DOHH2 (cell line): ENCODE data around the gene BRDT.

Experiments
- H3F3A ChIP-seq: fragments of 200-600 bp; sonication (generic), shearing (Covaris generic); 2 replicates; pipeline ENCODE4 v1.6.0; 2016; ENCODE audit warnings: antibody characterized with exemption, mild to moderate bottlenecking; ENCODE audit not compliant: control insufficient read depth, insufficient read depth
- H3K27ac ChIP-seq: fragments of 200-600 bp; sonication (generic); 2 replicates; pipeline ENCODE4 v1.5.1; 2014; ENCODE audit warnings: low read depth, mild to moderate bottlenecking, low read length, moderate library complexity
- H3K27me3 ChIP-seq: fragments of 200-600 bp; sonication (generic); 2 replicates; pipeline ENCODE4 v1.6.1; 2014; ENCODE audit warnings: mild to moderate bottlenecking, low read length, mixed read lengths; ENCODE audit not compliant: control insufficient read depth
- H3K36me3 ChIP-seq: fragments of 200-600 bp; sonication (generic); 2 replicates; pipeline ENCODE4 v1.6.1; 2014; ENCODE audit warnings: mild to moderate bottlenecking, low read length, moderate library complexity, mixed read lengths; ENCODE audit not compliant: control insufficient read depth
- H3K4me1 ChIP-seq: fragments of 200-600 bp; sonication (generic); 2 replicates; pipeline ENCODE4 v1.6.1; 2014; ENCODE audit warnings: mild to moderate bottlenecking, low read length, mixed read lengths; ENCODE audit not compliant: control insufficient read depth
- H3K4me2 ChIP-seq: fragments of 200-600 bp; sonication (generic); 2 replicates; pipeline ENCODE4 v1.6.0; 2014; ENCODE audit warnings: mild to moderate bottlenecking, low read length, moderate library complexity
- H3K4me3 ChIP-seq: fragments of 200-600 bp; sonication (generic); 2 replicates; pipeline ENCODE4 v1.5.1; 2014; ENCODE audit warnings: mild to moderate bottlenecking, low read length, mixed read lengths
- H3K79me2 ChIP-seq: fragments of 200-600 bp; sonication (generic); 2 replicates; pipeline ENCODE4 v1.6.1; 2014; ENCODE audit warnings: mild to moderate bottlenecking, low read length, mixed read lengths; ENCODE audit not compliant: control insufficient read depth
- H3K9me2 ChIP-seq: fragments of 200-600 bp; sonication (generic); replicated peaks from 2 replicates; pipeline ENCODE4 v1.6.1; 2014; ENCODE audit warnings: mild to moderate bottlenecking, low read length, mixed read lengths; ENCODE audit not compliant: control insufficient read depth
- H3K9me3 ChIP-seq: fragments of 200-600 bp; sonication (generic); 2 replicates; pipeline ENCODE4 v1.6.1; 2014; ENCODE audit warnings: antibody characterized with exemption, low read length, mixed read lengths; ENCODE audit not compliant: control insufficient read depth, insufficient read depth
- H4K20me1 ChIP-seq: fragments of 200-600 bp; sonication (generic); 2 replicates; pipeline ENCODE4 v1.6.0; 2014; ENCODE audit warnings: low read depth, mild to moderate bottlenecking, antibody characterized with exemption, low read length, moderate library complexity; ENCODE audit not compliant: control insufficient read depth, insufficient read depth
- CTCF ChIP-seq: fragments of 200-600 bp; sonication (generic); IDR thresholded peaks from one replicate; pipeline ENCODE4 v1.5.1; 2014; ENCODE audit warnings: antibody characterized with exemption, mild to moderate bottlenecking, low read depth, low read length; ENCODE audit not compliant: poor library complexity, severe bottlenecking
- EZH2phosphoT487 ChIP-seq: fragments of 200-600 bp; sonication (generic); IDR thresholded peaks from 2 replicates; pipeline ENCODE4 v1.6.1; 2017; ENCODE audit warnings: borderline replicate concordance, mild to moderate bottlenecking, antibody characterized with exemption, low read length, moderate library complexity, mixed read lengths

BRDT gene

GRCh38 chr1:92045766-92046495, 96.7 kb downstream of the BRDT start:
- H3K79me2 ChIP-seq, result no peaks in the 10 kb centered on the region
- no peaks in the 10 kb centered on the region for H3F3A ChIP-seq
- H3K27ac ChIP-seq, result no peak overlapping the region
- H3K9me3 ChIP-seq, result no peaks in the 10 kb centered on the region
- no peaks in the 10 kb centered on the region for H3K4me1 ChIP-seq
- no peaks in the 10 kb centered on the region for H3K9me2 ChIP-seq
- H4K20me1 ChIP-seq, result no peaks in the 10 kb centered on the region
- no peak overlapping the region for H3K4me2 ChIP-seq
- peaks cover 3% of the 10 kb centered on the region; the same call in 1 of the 2 replicates for H3K27me3 ChIP-seq
- no peak for TF ChIP-seq EZH2phosphoT487
- TF ChIP-seq CTCF, result no peak
- H3K4me3 ChIP-seq, result no peak overlapping the region
- H3K36me3 ChIP-seq, result no peaks in the 10 kb centered on the region

GRCh38 chr1:92051948-92052347, 102.7 kb downstream of the BRDT start:
- H3K27me3 ChIP-seq, result no peaks in the 10 kb centered on the region
- H3K36me3 ChIP-seq, result no peaks in the 10 kb centered on the region
- no peaks in the 10 kb centered on the region for H4K20me1 ChIP-seq
- no peaks in the 10 kb centered on the region for H3K9me2 ChIP-seq
- no peaks in the 10 kb centered on the region for H3K4me1 ChIP-seq
- H3K27ac ChIP-seq, result no peak overlapping the region
- no peaks in the 10 kb centered on the region for H3K79me2 ChIP-seq
- TF ChIP-seq EZH2phosphoT487, result no peak
- TF ChIP-seq CTCF, result no peak
- H3K4me3 ChIP-seq, result no peak overlapping the region
- H3K9me3 ChIP-seq, result no peaks in the 10 kb centered on the region
- H3K4me2 ChIP-seq, result no peak overlapping the region
- no peaks in the 10 kb centered on the region for H3F3A ChIP-seq
